ENCODE results near the gene AP3D1.
"Not testable (repeated sequence)": the region's sequence is repeated elsewhere in the genome, so short reads cannot be mapped to it uniquely, and the experiment has no call there.

Gene AP3D1
- total RNA-seq, result 138 to 159 (median 157) reads per million in 3 donors

DNA sequence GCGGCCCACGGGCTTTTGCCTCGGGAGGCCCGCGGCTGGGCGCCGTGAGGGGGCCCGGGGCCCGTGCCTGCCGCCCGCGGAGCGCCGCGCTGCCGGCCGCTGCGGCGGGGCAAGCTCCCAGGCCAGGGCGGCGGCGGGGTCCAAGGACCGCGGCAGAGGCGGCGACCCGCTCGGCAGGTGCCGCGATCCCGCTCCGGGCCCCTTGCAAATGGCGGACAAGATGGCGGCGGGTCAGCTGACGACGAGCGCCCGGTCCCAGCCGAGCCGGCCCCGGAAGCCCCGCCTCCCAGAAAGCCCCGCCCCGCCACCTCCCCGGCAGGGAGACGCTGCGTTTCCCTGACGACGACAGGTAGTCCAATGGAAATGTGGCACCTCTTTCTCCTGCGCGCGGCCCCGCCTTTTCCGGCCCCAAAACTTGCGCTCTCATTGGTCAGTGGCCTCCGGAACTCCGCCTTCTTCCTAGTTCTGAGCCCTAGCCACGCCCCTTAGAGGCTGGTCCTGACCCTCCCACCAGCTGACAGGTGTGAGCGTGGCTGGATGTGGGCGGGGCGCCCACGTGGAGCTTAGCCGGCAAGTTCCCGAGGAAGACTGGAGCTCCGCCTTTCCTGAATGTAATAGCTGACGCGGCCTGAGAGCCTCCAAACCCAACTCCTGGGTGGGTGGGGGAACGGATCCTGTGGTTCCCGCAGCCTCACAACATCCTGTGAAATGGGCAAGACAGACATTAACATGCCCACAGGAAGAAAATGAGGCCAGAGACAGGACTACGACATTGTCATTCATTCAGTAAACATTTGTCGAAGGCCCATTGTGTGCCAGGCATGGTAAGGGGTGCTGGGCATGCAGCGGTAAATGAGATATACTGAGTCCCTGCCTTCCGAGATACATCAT, at the start of gene AP3D1:
Gene AP3D1, minus strand, starts transcription at position 228 of the 891 bp plus-strand sequence. CDS start 232 bp downstream, outside the sequence.
- peaks cover 32% of the 10 kb centered on the region for H3K4me1 ChIP-seq (ENCODE audit: control insufficient read depth, insufficient read depth, low read length, poor library complexity, severe bottlenecking)
- H3K27me3 ChIP-seq (replicated peaks; ENCODE audit: control insufficient read depth, insufficient read depth, low read length, poor library complexity, severe bottlenecking), result no peaks in the 10 kb centered on the region
- peak within 1 kb of the TSS; percentile 87 for H3K27ac ChIP-seq (ENCODE audit: insufficient read depth, low read length, poor library complexity, severe bottlenecking)
- peak within 1 kb of the TSS; percentile 88 for H3K4me3 ChIP-seq (ENCODE audit: insufficient read depth, low read depth, low read length, poor library complexity, severe bottlenecking)
- no peaks in the 10 kb centered on the region for H3K36me3 ChIP-seq (ENCODE audit: control insufficient read depth, insufficient read depth, low read length)
- H3K9me3 ChIP-seq (ENCODE audit: control insufficient read depth, low read length), result no peaks in the 10 kb centered on the region
- peak; percentile 100 for DNase-seq

DNA sequence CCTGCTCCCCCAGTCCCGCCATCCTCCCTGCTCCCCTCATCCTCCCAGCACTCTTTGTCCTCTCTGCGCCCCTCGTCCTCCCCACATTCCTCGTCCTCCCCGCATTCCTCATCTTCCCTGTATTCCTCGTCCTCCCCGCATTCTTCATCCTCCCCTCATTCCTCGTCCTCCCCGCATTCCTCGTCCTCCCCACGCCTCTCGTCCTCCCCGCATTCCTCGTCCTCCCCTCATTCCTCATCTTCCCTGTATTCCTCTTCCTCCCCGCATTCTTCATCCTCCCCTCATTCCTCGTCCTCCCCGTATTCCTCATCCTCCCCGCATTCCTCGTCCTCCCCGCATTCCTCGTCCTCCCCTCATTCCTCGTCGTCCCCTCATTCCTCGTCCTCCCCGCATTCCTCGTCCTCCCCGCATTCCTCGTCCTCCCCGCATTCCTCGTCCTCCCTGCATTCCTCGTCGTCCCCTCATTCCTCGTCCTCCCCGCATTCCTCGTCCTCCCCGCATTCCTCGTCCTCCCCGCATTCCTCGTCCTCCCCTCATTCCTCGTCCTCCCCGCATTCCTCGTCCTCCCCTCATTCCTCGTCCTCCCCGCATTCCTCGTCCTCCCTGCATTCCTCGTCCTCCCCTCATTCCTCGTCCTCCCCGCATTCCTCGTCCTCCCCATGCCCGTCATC, 49.4 kb upstream of the AP3D1 start:
- H3K4me3 ChIP-seq (ENCODE audit: insufficient read depth, low read depth, low read length, poor library complexity, severe bottlenecking); H3K27me3 ChIP-seq (replicated peaks; ENCODE audit: control insufficient read depth, insufficient read depth, low read length, poor library complexity, severe bottlenecking); H3K4me1 ChIP-seq (ENCODE audit: control insufficient read depth, insufficient read depth, low read length, poor library complexity, severe bottlenecking); DNase-seq; H3K9me3 ChIP-seq (ENCODE audit: control insufficient read depth, low read length); H3K27ac ChIP-seq (ENCODE audit: insufficient read depth, low read length, poor library complexity, severe bottlenecking): not testable (repeated sequence)
- H3K36me3 ChIP-seq (ENCODE audit: control insufficient read depth, insufficient read depth, low read length), result peaks cover 15% of the 10 kb centered on the region

DNA sequence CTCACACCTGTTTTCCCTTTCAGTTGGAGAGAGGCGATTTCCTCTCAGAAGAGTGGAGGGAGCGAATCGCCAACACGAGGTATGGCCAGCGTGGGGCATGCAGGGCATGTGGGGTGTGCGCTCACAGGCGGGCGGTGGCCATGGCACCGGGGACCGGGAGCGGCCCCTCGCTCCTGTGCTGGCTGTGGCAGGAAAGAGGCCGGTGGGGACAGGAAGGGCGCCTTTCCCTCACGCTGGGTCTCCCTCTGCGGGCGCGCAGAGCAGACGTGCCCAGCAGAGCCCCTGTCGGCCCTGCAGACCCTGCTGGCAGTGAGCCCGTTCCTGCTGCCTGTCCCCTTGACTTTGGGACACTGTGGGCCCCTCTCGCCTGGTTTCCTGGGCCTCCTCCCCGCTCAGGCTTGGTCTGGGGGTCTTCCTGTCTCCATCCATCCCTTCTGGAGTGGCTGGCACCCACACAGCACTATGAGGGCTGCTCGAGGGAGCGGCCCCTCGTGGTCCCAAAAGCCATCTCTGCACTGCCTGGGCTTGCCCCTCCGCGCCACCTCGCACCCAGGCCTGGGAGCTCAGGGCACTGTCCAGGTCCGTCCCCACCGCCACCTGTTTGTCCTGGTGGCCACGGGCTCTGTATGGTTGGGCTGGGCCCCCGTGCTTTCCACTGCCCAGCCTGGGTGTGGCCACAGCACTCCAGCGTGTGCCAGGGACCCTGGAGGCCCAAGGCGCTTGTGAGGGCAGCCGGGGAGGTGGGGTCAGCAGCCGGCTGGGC, 48.7 kb upstream of the AP3D1 start:
- DNase-seq, result no peak
- Histone ChIP-seq H3K4me1 (ENCODE audit: control insufficient read depth, insufficient read depth, low read length, poor library complexity, severe bottlenecking) (no peaks in the 10 kb centered on the region), H3K9me3 (ENCODE audit: control insufficient read depth, low read length) (no peaks in the 10 kb centered on the region), H3K27me3 (replicated peaks; ENCODE audit: control insufficient read depth, insufficient read depth, low read length, poor library complexity, severe bottlenecking) (no peaks in the 10 kb centered on the region), H3K4me3 (ENCODE audit: insufficient read depth, low read depth, low read length, poor library complexity, severe bottlenecking) (no peak overlapping the region), H3K27ac (ENCODE audit: insufficient read depth, low read length, poor library complexity, severe bottlenecking) (no peak overlapping the region), H3K36me3 (ENCODE audit: control insufficient read depth, insufficient read depth, low read length) (peaks cover 20% of the 10 kb centered on the region)

DNA sequence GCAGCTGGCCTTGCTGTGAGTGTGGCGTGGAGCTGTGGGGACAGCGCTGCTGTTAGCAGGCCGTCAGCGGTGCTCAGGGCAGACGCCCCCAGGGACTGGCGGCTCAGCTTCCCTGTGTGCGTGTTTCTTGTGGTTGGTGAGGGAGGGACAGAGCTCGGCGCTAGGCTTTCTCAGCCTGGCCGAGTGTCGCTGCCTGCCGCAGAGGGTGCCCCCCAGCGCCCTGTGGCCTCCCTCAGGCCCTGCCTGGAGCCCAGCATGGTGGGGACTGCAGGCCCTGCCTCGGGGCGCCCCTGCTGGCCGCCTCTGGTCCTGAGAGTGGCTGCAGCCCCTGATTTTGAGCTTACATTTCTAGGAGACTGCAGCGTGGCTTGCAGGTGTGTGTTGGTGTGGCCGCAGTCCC, 47.8 kb upstream of the AP3D1 start:
- Histone ChIP-seq H3K4me3 (ENCODE audit: insufficient read depth, low read depth, low read length, poor library complexity, severe bottlenecking) (no peak overlapping the region), H3K27ac (ENCODE audit: insufficient read depth, low read length, poor library complexity, severe bottlenecking) (no peak overlapping the region), H3K9me3 (ENCODE audit: control insufficient read depth, low read length) (no peaks in the 10 kb centered on the region), H3K27me3 (replicated peaks; ENCODE audit: control insufficient read depth, insufficient read depth, low read length, poor library complexity, severe bottlenecking) (no peaks in the 10 kb centered on the region), H3K4me1 (ENCODE audit: control insufficient read depth, insufficient read depth, low read length, poor library complexity, severe bottlenecking) (no peaks in the 10 kb centered on the region), H3K36me3 (ENCODE audit: control insufficient read depth, insufficient read depth, low read length) (peaks cover 25% of the 10 kb centered on the region)
- no peak for DNase-seq

DNA sequence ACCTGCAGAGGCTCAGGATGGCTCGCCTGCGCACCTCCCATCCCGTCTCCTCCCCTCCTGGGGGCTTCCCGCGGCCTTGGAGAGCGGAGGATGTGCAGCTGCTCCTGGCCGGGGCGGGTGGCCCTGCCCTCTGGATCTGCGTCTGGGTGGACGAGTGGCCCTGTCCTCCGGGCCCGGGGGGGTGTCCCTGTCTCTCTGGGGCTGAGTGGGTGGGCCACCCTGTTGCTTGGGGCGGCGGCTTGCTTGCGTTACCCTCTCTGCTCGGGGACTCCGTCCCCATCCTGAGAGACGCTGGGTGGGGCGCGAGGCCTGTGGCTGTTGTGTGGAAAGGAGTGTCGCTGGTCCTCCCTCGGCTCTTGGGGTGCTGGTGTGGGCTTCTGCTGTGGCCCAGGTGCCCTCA, 47.0 kb upstream of the AP3D1 start:
- Histone ChIP-seq H3K27me3 (replicated peaks; ENCODE audit: control insufficient read depth, insufficient read depth, low read length, poor library complexity, severe bottlenecking) (no peaks in the 10 kb centered on the region), H3K9me3 (ENCODE audit: control insufficient read depth, low read length) (no peaks in the 10 kb centered on the region), H3K4me1 (ENCODE audit: control insufficient read depth, insufficient read depth, low read length, poor library complexity, severe bottlenecking) (no peaks in the 10 kb centered on the region), H3K27ac (ENCODE audit: insufficient read depth, low read length, poor library complexity, severe bottlenecking) (no peak overlapping the region), H3K36me3 (ENCODE audit: control insufficient read depth, insufficient read depth, low read length) (peaks cover 26% of the 10 kb centered on the region), H3K4me3 (ENCODE audit: insufficient read depth, low read depth, low read length, poor library complexity, severe bottlenecking) (no peak overlapping the region)
- DNase-seq, result no peak

DNA sequence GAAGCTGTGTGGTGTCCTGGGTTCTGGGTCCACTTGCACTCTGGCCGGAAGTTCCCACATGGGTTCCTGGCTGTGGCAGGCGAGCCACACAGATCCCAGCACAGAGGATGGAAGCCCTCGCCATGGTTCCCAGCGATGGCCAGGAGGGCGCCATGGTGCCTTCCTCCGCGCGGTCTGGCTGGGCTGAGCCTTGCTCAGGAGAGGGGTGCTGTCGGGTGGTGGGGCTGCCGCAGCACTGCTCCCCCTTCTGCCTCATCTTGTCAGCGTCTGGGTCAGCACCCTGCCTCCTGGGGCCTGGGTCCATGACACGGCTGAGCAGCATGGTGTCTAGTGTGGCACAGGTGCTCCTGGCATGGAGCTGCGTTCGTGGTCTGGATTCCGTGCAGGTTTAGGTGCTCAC, 45.9 kb upstream of the AP3D1 start:
- H3K36me3 ChIP-seq (ENCODE audit: control insufficient read depth, insufficient read depth, low read length), result peaks cover 34% of the 10 kb centered on the region
- no peaks in the 10 kb centered on the region for H3K27me3 ChIP-seq (replicated peaks; ENCODE audit: control insufficient read depth, insufficient read depth, low read length, poor library complexity, severe bottlenecking)
- DNase-seq, result no peak
- no peak overlapping the region for H3K4me3 ChIP-seq (ENCODE audit: insufficient read depth, low read depth, low read length, poor library complexity, severe bottlenecking)
- H3K27ac ChIP-seq (ENCODE audit: insufficient read depth, low read length, poor library complexity, severe bottlenecking), result no peak overlapping the region
- H3K9me3 ChIP-seq (ENCODE audit: control insufficient read depth, low read length), result no peaks in the 10 kb centered on the region
- no peaks in the 10 kb centered on the region for H3K4me1 ChIP-seq (ENCODE audit: control insufficient read depth, insufficient read depth, low read length, poor library complexity, severe bottlenecking)

DNA sequence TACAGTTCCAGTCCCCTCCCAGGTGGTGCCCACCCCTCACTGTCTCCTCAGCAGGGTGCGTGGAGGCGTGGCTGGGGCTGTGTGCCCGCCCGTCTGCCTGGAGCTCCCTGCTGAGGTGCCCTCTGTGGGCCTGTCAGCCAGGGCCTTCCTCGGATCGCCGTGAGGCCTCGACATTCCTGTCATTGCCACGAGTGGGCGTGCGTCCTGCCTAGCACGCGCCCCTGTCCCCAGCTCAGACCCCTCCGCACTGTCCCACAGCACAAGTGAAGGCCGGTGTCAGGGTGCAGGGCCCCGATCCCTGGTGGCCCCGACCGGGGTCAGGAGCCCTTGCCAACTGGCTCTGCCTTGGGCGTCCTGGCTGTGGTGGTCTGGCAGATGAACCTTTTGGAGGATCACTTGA, 44.5 kb upstream of the AP3D1 start:
- H3K4me3 ChIP-seq (ENCODE audit: insufficient read depth, low read depth, low read length, poor library complexity, severe bottlenecking), result no peak overlapping the region
- no peak for DNase-seq
- no peaks in the 10 kb centered on the region for H3K9me3 ChIP-seq (ENCODE audit: control insufficient read depth, low read length)
- H3K4me1 ChIP-seq (ENCODE audit: control insufficient read depth, insufficient read depth, low read length, poor library complexity, severe bottlenecking), result no peaks in the 10 kb centered on the region
- H3K27ac ChIP-seq (ENCODE audit: insufficient read depth, low read length, poor library complexity, severe bottlenecking), result no peak overlapping the region
- H3K27me3 ChIP-seq (replicated peaks; ENCODE audit: control insufficient read depth, insufficient read depth, low read length, poor library complexity, severe bottlenecking), result no peaks in the 10 kb centered on the region
- peaks cover 37% of the 10 kb centered on the region for H3K36me3 ChIP-seq (ENCODE audit: control insufficient read depth, insufficient read depth, low read length)

DNA sequence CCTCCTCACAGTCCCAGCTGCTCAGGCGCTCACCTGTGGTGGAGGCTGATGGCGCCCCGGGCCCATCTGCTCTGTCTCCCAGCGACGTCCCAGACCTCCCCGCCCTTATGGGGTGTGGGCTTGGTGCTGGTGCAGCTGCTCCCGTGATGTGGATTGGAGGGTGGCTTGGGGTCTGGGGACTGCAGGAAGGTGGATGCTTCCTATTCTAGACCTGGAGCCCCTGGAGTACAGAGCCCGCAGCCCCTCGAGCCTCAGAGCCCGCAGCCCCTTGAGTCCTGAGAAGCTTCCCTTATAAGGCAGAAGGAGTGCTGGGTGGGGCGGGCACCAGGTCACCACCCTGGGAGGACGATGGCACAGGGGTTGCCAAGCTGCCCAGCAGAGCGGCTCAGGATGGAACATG, 44.0 kb upstream of the AP3D1 start:
- no peak overlapping the region for H3K27ac ChIP-seq (ENCODE audit: insufficient read depth, low read length, poor library complexity, severe bottlenecking)
- no peak for DNase-seq
- H3K36me3 ChIP-seq (ENCODE audit: control insufficient read depth, insufficient read depth, low read length), result peaks cover 41% of the 10 kb centered on the region
- H3K9me3 ChIP-seq (ENCODE audit: control insufficient read depth, low read length), result no peaks in the 10 kb centered on the region
- no peaks in the 10 kb centered on the region for H3K4me1 ChIP-seq (ENCODE audit: control insufficient read depth, insufficient read depth, low read length, poor library complexity, severe bottlenecking)
- no peaks in the 10 kb centered on the region for H3K27me3 ChIP-seq (replicated peaks; ENCODE audit: control insufficient read depth, insufficient read depth, low read length, poor library complexity, severe bottlenecking)
- H3K4me3 ChIP-seq (ENCODE audit: insufficient read depth, low read depth, low read length, poor library complexity, severe bottlenecking), result no peak overlapping the region

DNA sequence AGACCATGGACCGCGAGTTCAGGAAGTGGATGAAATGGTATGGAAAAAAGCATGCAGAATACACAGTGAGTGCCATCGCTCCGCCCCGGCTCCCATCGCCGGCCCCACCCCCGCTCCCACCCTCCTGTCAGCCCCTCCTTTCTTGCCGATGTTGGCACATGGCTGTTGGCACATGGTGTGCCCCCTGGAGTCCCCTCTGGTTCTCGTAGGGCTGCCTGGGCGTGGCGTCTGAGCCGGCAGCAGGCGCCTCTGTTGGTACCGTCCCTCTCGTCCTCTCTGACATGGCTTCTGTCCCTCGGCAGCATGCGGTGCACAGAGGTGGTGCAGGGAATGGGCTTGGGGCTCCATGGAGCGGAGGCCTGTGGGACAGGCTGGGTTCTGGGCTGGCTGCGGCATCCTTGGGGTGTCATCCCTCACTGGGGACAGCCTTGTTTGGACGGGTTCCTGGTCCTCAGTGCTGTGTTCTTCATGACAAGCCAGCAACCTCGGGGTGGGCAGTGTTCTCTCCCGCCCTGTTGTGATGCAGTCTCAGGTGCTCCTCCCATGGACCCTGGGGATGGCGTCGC, 43.2 kb upstream of the AP3D1 start:
- Histone ChIP-seq H3K9me3 (ENCODE audit: control insufficient read depth, low read length) (no peaks in the 10 kb centered on the region), H3K4me3 (ENCODE audit: insufficient read depth, low read depth, low read length, poor library complexity, severe bottlenecking) (no peak overlapping the region), H3K36me3 (ENCODE audit: control insufficient read depth, insufficient read depth, low read length) (peaks cover 44% of the 10 kb centered on the region), H3K27ac (ENCODE audit: insufficient read depth, low read length, poor library complexity, severe bottlenecking) (no peak overlapping the region), H3K4me1 (ENCODE audit: control insufficient read depth, insufficient read depth, low read length, poor library complexity, severe bottlenecking) (no peaks in the 10 kb centered on the region), H3K27me3 (replicated peaks; ENCODE audit: control insufficient read depth, insufficient read depth, low read length, poor library complexity, severe bottlenecking) (no peaks in the 10 kb centered on the region)
- no peak for DNase-seq

All from effector memory CD4-positive, alpha-beta T cell (primary cell).